Thyroid gland (tissue), 4 donors: ENCODE measurements around the gene PITPNC1. TPM values are rescaled to one million over a fixed set of nuclear protein-coding genes. Genes with fewer than 3 reads are reported as not detected.

Experiments
- DNase-seq, 2 donors: peaks; one replicate each; pipeline ENCODE4 v3.0.0-alpha.2; 2019
- H3K27ac ChIP-seq, 3 donors: fragments of 200-600 bp; sonication (generic); 1 replicate in 2 of 3; 2 replicates in 1 of 3; pipeline ENCODE4 v1.5.1; 2016 to 2019; ENCODE audit warnings: mild to moderate bottlenecking in 1 of 3, moderate library complexity in 1 of 3
- H3K27me3 ChIP-seq: fragments of 200-600 bp; sonication (generic); one replicate; pipeline ENCODE4 v1.5.1; 2019
- H3K36me3 ChIP-seq, 2 donors: fragments of 200-600 bp; sonication (generic); one replicate each; pipeline ENCODE4 v1.5.1; 2016 to 2019
- H3K4me1 ChIP-seq, 2 donors: fragments of 200-600 bp; sonication (generic); one replicate each; pipeline ENCODE4 v1.5.1; 2017 to 2019
- H3K4me3 ChIP-seq, 3 donors: fragments of 200-600 bp; sonication (generic); replicated peaks in 1 of 3; 1 replicate in 2 of 3; 2 replicates in 1 of 3; pipeline ENCODE4 v1.5.1; 2016; ENCODE audit warnings: mild to moderate bottlenecking in 1 of 3
- H3K9me3 ChIP-seq: fragments of 200-600 bp; sonication (generic); one replicate; pipeline ENCODE4 v1.5.1; 2017
- CTCF ChIP-seq, 6 experiments: fragments of 200-600 bp in 3 of 6; fragments of 450-650 bp in 3 of 6; sonication (generic) in 3 of 6; IDR thresholded peaks; one replicate each; pipeline ENCODE4 v1.5.1; 2016 to 2019; ENCODE audit warnings: antibody characterized with exemption in 6 of 6, mild to moderate bottlenecking in 2 of 6, inconsistent platforms in 1 of 6, moderate library complexity in 1 of 6
- POLR2A ChIP-seq, 2 donors: fragments of 450-650 bp; IDR thresholded peaks; one replicate each; pipeline ENCODE4 v1.6.1; 2017; ENCODE audit warnings: antibody characterized with exemption in 2 of 2, mild to moderate bottlenecking in 2 of 2, moderate library complexity in 1 of 2
- WGBS, 2 donors: methylation state at CpG; one replicate each; pipeline ENCODE4 v1.1.5; 2017; 5-methylcytosine and 5-hydroxymethylcytosine counted together
- intact Hi-C: fragments of 100-400 bp; cut with DNase I; formaldehyde crosslinking; loops from one replicate; pipeline ENCODE4 v1.15.1; 2023
- total RNA-seq, 4 donors: library from RNA; depleted of rRNA; stranded (reverse); fragments of >200 nt; gene quantifications; one replicate each; pipeline ENCODE4 v1.2.3, GENCODE V29; 2016

PITPNC1 gene
- total RNA-seq, 4 donors from 2014 or later, result 3.6 to 14.2 (median 7.3) TPM

DNA sequence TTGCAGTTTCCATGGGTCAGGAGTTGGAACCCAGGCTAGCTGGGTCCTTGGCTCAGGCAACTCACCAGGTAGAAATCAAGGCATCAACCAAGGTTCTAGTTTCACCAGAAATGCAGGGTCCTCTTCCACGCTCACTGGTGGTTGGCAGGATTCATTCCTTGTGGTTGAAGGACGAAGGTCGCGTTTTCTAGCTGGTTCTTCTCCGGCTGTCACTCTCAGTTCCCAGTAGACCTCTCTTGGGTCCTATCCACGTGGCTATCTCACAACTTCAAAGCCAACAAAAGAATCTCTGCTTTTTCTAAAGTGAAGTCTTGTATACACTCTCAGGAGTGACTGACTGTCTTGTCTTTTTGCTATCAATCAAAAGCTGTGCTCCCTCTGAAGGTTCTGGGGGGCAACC is 194.4 kb downstream of the PITPNC1 start:
- no peaks in the 10 kb centered on the region for H3K4me1 ChIP-seq
- H3K4me3 ChIP-seq, result no peak overlapping the region
- WGBS, 2 donors, result 92% methylated on average over 6 of the region's 6 CpGs
- H3K27ac ChIP-seq, result no peak overlapping the region
- H3K36me3 ChIP-seq, result no peaks in the 10 kb centered on the region
- no peak for DNase-seq
- TF ChIP-seq CTCF (IDR thresholded peaks at IDR 0.05) (no peak), POLR2A (IDR thresholded peaks at IDR 0.05) (no peak)
- no peaks in the 10 kb centered on the region for H3K27me3 ChIP-seq
- intact Hi-C loops, result no loop called here
- H3K9me3 ChIP-seq, result no peaks in the 10 kb centered on the region

GRCh38 chr17:67573987-67574657 is 197.0 kb downstream of the PITPNC1 start:
- Histone ChIP-seq H3K36me3 (no peaks in the 10 kb centered on the region), H3K27ac (no peak overlapping the region), H3K27me3 (no peaks in the 10 kb centered on the region), H3K9me3 (no peaks in the 10 kb centered on the region), H3K4me1 (no peaks in the 10 kb centered on the region), H3K4me3 (no peak overlapping the region)
- WGBS, 2 donors, result 93 to 96% methylated on average over 4 of the region's 4 CpGs
- intact Hi-C loops, result no loop called here
- TF ChIP-seq POLR2A (IDR thresholded peaks at IDR 0.05) (no peak), CTCF (IDR thresholded peaks at IDR 0.05) (no peak)
- no peak for DNase-seq

- no peak overlapping the region for H3K27ac ChIP-seq
- DNase-seq, result no peak
- 90 to 92% methylated on average over 12 to 13 of the region's 13 CpGs for WGBS, 2 donors
- H3K4me3 ChIP-seq, result no peak overlapping the region
- intact Hi-C loops, result no loop called here
- no peaks in the 10 kb centered on the region for H3K4me1 ChIP-seq
- H3K27me3 ChIP-seq, result no peaks in the 10 kb centered on the region
- H3K36me3 ChIP-seq, result no peaks in the 10 kb centered on the region
- TF ChIP-seq CTCF (IDR thresholded peaks at IDR 0.05) (no peak), POLR2A (IDR thresholded peaks at IDR 0.05) (no peak)
- no peaks in the 10 kb centered on the region for H3K9me3 ChIP-seq
Measured at GRCh38 chr17:67574658-67575293, 197.7 kb downstream of the PITPNC1 start.

GRCh38 chr17:67575325-67575724 is 198.2 kb downstream of the PITPNC1 start:
- Histone ChIP-seq H3K9me3 (no peaks in the 10 kb centered on the region), H3K27me3 (no peaks in the 10 kb centered on the region), H3K36me3 (no peaks in the 10 kb centered on the region), H3K4me3 (no peak overlapping the region), H3K4me1 (no peaks in the 10 kb centered on the region), H3K27ac (no peak overlapping the region)
- no peak for DNase-seq
- no peak for TF ChIP-seq POLR2A (IDR thresholded peaks at IDR 0.05)
- no peak for TF ChIP-seq CTCF (IDR thresholded peaks at IDR 0.05)
- 70 to 79% methylated on average over 13 of the region's 13 CpGs for WGBS, 2 donors
- intact Hi-C loops, result no loop called here

DNA sequence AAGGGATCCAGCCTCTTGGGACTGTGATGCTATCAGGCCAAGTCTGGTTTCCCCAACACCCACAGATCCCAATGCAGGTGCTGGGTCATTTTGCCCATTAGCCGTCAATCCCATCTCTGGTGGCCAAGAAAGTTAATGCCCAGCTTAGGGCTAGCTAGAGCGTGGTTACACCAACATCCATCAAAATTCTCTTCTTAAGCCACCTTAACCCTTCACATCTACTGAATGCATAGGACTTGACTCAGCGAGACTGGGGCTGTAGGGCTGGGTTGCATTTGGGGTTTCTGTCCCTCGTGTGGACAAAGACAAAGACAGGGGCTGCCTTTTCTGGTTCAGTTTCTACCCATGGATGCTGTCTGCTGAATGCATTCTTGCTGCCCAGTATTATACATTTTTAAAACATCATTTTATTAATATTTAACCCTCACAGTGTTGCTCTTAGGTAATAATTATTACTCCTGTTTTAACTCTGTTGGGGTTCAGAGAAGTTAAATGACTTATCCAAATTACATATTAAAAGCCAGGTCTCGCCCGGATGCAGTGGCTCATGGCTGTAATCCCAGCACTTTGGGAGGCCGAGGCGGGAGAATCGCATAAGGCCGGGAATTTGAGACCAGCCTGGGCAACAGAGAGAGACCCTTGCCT is 199.5 kb downstream of the PITPNC1 start:
- Histone ChIP-seq H3K36me3 (no peaks in the 10 kb centered on the region), H3K4me3 (no peak overlapping the region), H3K9me3 (no peaks in the 10 kb centered on the region), H3K4me1 (no peaks in the 10 kb centered on the region), H3K27ac (no peak overlapping the region), H3K27me3 (no peaks in the 10 kb centered on the region)
- TF ChIP-seq POLR2A (IDR thresholded peaks at IDR 0.05) (no peak), CTCF (IDR thresholded peaks at IDR 0.05) (no peak)
- intact Hi-C loops, result no loop called here
- no peak for DNase-seq
- WGBS, 2 donors, result 95 to 97% methylated on average over 10 of the region's 10 CpGs
